Vagina (tissue), 2 donors: ENCODE measurements around the gene COL9A3. TPM values are rescaled to one million over a fixed set of nuclear protein-coding genes. Genes with fewer than 3 reads are reported as not detected.

Source experiments
- DNase-seq, 2 donors: peaks; one replicate each; pipeline ENCODE4 v3.0.0-alpha.2; 2017; ENCODE audit errors: extremely low spot score in 2 of 2
- H3K27ac ChIP-seq: fragments of 200-600 bp; sonication (generic); one replicate; pipeline ENCODE4 v1.5.1; 2019
- H3K27me3 ChIP-seq: fragments of 200-600 bp; sonication (generic); one replicate; pipeline ENCODE4 v1.5.1; 2019
- H3K36me3 ChIP-seq, 2 donors: fragments of 200-600 bp; sonication (generic); one replicate each; pipeline ENCODE4 v1.5.1; 2017 to 2019
- H3K4me1 ChIP-seq: fragments of 200-600 bp; sonication (generic); one replicate; pipeline ENCODE4 v1.5.1; 2019
- H3K4me3 ChIP-seq, 2 donors: fragments of 200-600 bp; sonication (generic); 1 replicate in 1 of 2; 2 replicates in 1 of 2; pipeline ENCODE4 v1.5.1; 2016 to 2019
- H3K9me3 ChIP-seq: fragments of 200-600 bp; sonication (generic); one replicate; pipeline ENCODE4 v1.5.1; 2019
- POLR2A ChIP-seq, 2 donors: fragments of 450-650 bp; IDR thresholded peaks; one replicate each; pipeline ENCODE4 v1.6.1; 2017; ENCODE audit warnings: antibody characterized with exemption in 2 of 2, mild to moderate bottlenecking in 2 of 2, moderate library complexity in 2 of 2
- POLR2AphosphoS5 ChIP-seq, 2 donors: sonication (generic); formaldehyde crosslinking; IDR thresholded peaks; one replicate each; pipeline ENCODE4 v1.9.0; 2017; ENCODE audit warnings: antibody characterized with exemption in 2 of 2, mild to moderate bottlenecking in 2 of 2, low read depth in 1 of 2; ENCODE audit not compliant: insufficient read depth in 1 of 2
- intact Hi-C: fragments of 100-400 bp; cut with DNase I; formaldehyde crosslinking; loops from one replicate; pipeline ENCODE4 v1.15.1; 2023
- total RNA-seq: library from RNA; depleted of rRNA; stranded (reverse); fragments of >200 nt; gene quantifications from one replicate; pipeline ENCODE4 v1.2.3, GENCODE V29; 2016
- TF ChIP-seq, protein P1 (sequence below), 3 experiments: fragments of 450-650 bp in 2 of 3; fragments of 200-600 bp in 1 of 3; sonication (generic) in 1 of 3; IDR thresholded peaks; one replicate each; pipeline ENCODE4 v1.5.1; 2017 to 2019; ENCODE audit warnings: antibody characterized with exemption in 3 of 3, mild to moderate bottlenecking in 2 of 3, moderate library complexity in 2 of 3

COL9A3 gene
- total RNA-seq, 1 donor from 2014 or later: 1.2 TPM

GRCh38 chr20:62787866-62788265, 29.0 kb upstream of the COL9A3 start:
- TF ChIP-seq POLR2A (IDR thresholded peaks at IDR 0.05): no peak
- no peak for TF ChIP-seq POLR2AphosphoS5 (IDR thresholded peaks at IDR 0.05; ENCODE audit: insufficient read depth in 1 of 2, low read depth in 1 of 2)
- TF ChIP-seq, protein P1, sequence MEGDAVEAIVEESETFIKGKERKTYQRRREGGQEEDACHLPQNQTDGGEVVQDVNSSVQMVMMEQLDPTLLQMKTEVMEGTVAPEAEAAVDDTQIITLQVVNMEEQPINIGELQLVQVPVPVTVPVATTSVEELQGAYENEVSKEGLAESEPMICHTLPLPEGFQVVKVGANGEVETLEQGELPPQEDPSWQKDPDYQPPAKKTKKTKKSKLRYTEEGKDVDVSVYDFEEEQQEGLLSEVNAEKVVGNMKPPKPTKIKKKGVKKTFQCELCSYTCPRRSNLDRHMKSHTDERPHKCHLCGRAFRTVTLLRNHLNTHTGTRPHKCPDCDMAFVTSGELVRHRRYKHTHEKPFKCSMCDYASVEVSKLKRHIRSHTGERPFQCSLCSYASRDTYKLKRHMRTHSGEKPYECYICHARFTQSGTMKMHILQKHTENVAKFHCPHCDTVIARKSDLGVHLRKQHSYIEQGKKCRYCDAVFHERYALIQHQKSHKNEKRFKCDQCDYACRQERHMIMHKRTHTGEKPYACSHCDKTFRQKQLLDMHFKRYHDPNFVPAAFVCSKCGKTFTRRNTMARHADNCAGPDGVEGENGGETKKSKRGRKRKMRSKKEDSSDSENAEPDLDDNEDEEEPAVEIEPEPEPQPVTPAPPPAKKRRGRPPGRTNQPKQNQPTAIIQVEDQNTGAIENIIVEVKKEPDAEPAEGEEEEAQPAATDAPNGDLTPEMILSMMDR (IDR thresholded peaks at IDR 0.05): no peak
- no peaks in the 10 kb centered on the region for H3K27me3 ChIP-seq
- H3K4me1 ChIP-seq: peaks cover 8% of the 10 kb centered on the region
- intact Hi-C loops: no loop called here
- H3K9me3 ChIP-seq: no peaks in the 10 kb centered on the region
- H3K36me3 ChIP-seq: no peaks in the 10 kb centered on the region
- no peak overlapping the region for H3K27ac ChIP-seq
- no peak for DNase-seq
- H3K4me3 ChIP-seq: no peak overlapping the region

DNA sequence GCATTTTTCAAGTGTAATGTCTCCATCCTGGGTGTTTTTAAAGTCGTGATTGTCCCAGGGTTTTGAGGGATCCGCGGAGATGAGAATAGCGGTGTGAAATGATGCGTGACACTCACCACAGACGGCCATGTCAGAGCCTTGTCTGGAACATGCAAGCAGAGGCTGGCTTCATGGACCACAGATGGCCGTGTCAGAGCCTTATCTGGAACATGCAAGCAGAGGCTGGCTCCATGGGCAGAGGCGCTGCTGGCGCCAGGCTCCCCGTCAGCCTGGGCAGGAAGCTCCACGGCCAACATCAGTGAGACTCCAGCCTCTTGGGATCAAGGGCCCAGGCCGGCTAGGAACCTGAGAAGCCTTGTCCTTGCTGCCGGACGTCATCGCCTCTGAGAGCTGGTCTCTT, 28.2 kb upstream of the COL9A3 start:
- Histone ChIP-seq H3K36me3 (no peaks in the 10 kb centered on the region), H3K4me1 (peaks cover 12% of the 10 kb centered on the region), H3K4me3 (no peak overlapping the region), H3K9me3 (no peaks in the 10 kb centered on the region), H3K27ac (no peak overlapping the region), H3K27me3 (no peaks in the 10 kb centered on the region)
- no peak for DNase-seq
- intact Hi-C loops: no loop called here
- TF ChIP-seq POLR2AphosphoS5 (IDR thresholded peaks at IDR 0.05; ENCODE audit: insufficient read depth in 1 of 2, low read depth in 1 of 2) (no peak), POLR2A (IDR thresholded peaks at IDR 0.05) (no peak)
- TF ChIP-seq, protein P1 (IDR thresholded peaks at IDR 0.05): no peak

DNA sequence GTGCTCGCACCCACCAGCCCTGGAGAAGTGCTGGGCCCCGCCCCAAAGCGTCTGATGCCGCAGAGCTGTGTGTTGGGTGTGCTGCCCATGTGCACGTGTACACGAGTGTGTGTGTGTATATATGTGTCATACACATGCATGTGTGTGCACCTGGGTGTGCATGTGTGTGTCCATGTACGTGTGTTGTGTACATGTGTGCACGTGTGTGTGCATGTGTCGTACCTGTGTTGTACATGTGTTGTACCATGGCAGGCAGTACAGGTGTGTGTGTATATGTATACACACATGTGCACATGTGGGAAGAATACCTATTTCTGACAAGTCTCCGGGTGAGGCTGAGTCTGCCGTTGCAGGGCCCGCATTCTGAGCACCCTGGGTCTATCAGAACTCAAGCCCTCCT, 26.8 kb upstream of the COL9A3 start:
- Histone ChIP-seq H3K36me3 (no peaks in the 10 kb centered on the region), H3K27ac (no peak overlapping the region), H3K9me3 (no peaks in the 10 kb centered on the region), H3K4me3 (no peak overlapping the region), H3K4me1 (peaks cover 15% of the 10 kb centered on the region), H3K27me3 (no peaks in the 10 kb centered on the region)
- TF ChIP-seq POLR2A (IDR thresholded peaks at IDR 0.05) (no peak), POLR2AphosphoS5 (IDR thresholded peaks at IDR 0.05; ENCODE audit: insufficient read depth in 1 of 2, low read depth in 1 of 2) (no peak)
- TF ChIP-seq, protein P1 (IDR thresholded peaks at IDR 0.05): no peak
- intact Hi-C loops: loop anchor here (5.0 to 10.0 kb wide), 3 partner anchors 123 to 485 kb away; partner anchors contain the start of gene ADRM1
- no peak for DNase-seq

DNA sequence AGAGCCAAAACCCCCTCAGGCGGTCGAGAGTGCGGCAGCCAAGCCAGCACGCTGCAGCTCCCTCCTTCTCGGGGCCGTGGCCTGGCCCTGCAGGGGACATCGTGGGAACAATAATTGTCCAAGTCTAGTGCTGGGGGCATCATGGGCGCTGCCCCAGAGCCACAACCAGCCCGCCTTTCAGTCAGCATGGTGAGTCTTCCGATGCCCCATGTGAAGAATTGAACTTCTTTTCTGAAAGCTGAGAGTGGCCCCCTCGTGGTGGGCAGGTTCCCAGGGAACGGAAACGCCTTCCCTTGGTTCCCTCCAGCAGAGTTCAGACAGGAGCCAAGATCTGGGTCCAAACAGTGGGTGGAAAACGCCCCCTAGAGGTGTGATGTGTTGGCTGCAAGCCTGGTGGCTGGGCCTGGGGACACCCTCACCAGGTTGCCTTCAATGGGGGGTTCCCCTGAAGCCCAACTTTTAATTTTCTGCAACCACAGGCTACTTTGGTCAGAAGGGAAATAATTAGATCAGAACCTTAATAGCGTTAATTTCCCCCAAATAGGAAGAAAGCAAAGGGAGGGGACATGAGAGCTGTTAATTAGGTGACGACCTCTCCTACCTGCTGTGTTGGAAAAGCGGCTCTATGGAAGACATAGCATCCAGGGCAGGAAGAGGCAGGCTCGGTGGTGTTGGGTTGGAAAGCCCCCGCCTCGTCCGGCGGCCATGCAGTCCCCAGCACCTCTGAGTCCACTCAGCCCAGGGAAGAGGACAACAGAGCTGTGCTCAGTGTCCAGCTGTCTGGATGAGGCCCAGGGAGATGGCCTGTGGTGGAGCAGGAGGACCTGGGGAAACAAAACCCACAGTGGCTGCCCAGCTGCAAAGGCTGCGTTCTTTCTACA, 25.3 kb upstream of the COL9A3 start:
- Histone ChIP-seq H3K4me3 (no peak overlapping the region), H3K4me1 (peaks cover 15% of the 10 kb centered on the region), H3K27me3 (no peaks in the 10 kb centered on the region), H3K9me3 (no peaks in the 10 kb centered on the region), H3K36me3 (no peaks in the 10 kb centered on the region), H3K27ac (no peak overlapping the region)
- intact Hi-C loops: loop anchor here (5.0 to 10.0 kb wide), 3 partner anchors 124 to 487 kb away; partner anchors contain the start of gene ADRM1
- no peak for TF ChIP-seq POLR2A (IDR thresholded peaks at IDR 0.05)
- peak in 1 of 2 donors; percentile 49 for TF ChIP-seq POLR2AphosphoS5 (IDR thresholded peaks at IDR 0.05; ENCODE audit: insufficient read depth in 1 of 2, low read depth in 1 of 2)
- TF ChIP-seq, protein P1 (IDR thresholded peaks at IDR 0.05): peak; percentile 41 to 78 (median 59)
- no peak for DNase-seq
